ENCODE results near the gene CACNB4.

The CACNB4 gene

DNA sequence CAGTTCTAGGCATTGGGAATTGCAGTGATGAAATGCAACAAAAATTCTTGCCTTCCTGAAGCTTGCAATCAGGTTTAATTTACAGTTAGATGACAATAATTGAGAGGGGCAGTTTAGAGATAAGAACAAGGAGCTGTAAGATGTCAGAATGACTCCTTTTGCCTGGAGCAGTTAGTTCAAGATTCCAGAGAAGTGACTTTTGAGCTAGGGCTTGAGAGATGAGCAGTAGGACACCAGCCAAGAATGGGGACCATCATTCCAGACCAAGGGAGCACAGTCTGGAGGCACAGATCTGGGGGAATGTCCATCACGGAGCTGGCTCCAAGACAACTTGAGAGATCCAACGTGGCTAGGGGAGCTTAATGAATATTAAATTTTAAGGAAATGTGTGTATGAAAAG is 26.8 kb downstream of the CACNB4 start:
- DNase-seq (ENCODE audit: low read depth, low spot score) = no peak
- H3K4me3 ChIP-seq (ENCODE audit: insufficient read length, low read depth) = no peak overlapping the region
- no peak overlapping the region for H3K9ac ChIP-seq (ENCODE audit: insufficient read length, low read depth)
- H3K9me3 ChIP-seq (ENCODE audit: insufficient read depth, low read length) = no peaks in the 10 kb centered on the region
- no peaks in the 10 kb centered on the region for H3K4me1 ChIP-seq (ENCODE audit: insufficient read depth, insufficient read length)
- H3K36me3 ChIP-seq (ENCODE audit: insufficient read depth, insufficient read length, low read length) = no peaks in the 10 kb centered on the region
- TF ChIP-seq YY1 (IDR thresholded peaks at IDR 0.05; ENCODE audit: insufficient read depth, insufficient read length) (no peak), ZNF274 (IDR thresholded peaks at IDR 0.05; ENCODE audit: low read depth, low read length) (no peak), SUZ12 (IDR thresholded peaks at IDR 0.05; ENCODE audit: extremely low read depth, insufficient read depth, insufficient read length) (no peak)
- H3K27me3 ChIP-seq (ENCODE audit: insufficient read depth, insufficient read length) = no peaks in the 10 kb centered on the region

DNA sequence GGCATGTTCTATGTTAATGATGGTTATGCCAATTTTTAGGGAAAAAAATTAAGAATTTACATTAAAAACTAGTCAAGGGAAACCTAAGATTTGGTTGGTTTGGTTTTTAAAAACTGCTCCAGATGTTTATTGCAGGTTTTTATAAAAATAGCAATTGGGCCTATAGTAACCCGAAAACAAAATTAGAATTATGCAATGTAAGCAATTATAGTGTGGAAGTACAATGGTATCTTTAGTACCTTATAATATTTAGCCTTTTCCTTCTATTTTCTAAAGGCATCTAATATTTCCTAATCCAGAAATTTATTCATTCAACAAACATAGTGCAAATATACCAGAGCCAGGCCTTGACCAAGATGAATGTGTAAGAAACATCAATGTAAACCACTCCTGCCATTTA is 27.3 kb downstream of the CACNB4 start:
- no peaks in the 10 kb centered on the region for H3K27me3 ChIP-seq (ENCODE audit: insufficient read depth, insufficient read length)

DNA sequence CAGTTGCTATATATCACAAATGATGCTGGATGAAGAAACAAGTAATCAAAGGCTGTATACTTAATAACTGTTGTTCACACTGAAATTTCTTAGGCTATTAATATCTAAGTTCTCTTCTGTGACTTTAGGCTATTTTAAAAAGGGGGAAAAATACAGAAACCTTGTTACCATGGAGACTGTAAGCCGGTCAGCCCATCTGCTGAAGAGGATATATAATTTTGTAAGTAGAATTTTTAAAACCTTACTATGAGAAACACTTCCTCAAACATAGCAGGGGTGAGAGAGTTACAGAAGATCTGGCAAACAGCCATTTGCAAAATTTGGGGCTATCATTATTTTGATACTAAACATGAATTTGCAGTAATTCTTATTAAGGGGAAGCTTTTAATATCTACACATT is 27.8 kb downstream of the CACNB4 start:
- no peaks in the 10 kb centered on the region for H3K27me3 ChIP-seq (ENCODE audit: insufficient read depth, insufficient read length)
- H3K4me1 ChIP-seq (ENCODE audit: insufficient read depth, insufficient read length) = no peaks in the 10 kb centered on the region
- no peaks in the 10 kb centered on the region for H3K9me3 ChIP-seq (ENCODE audit: insufficient read depth, low read length)
- TF ChIP-seq SUZ12 (IDR thresholded peaks at IDR 0.05; ENCODE audit: extremely low read depth, insufficient read depth, insufficient read length) (no peak), ZNF274 (IDR thresholded peaks at IDR 0.05; ENCODE audit: low read depth, low read length) (no peak), YY1 (IDR thresholded peaks at IDR 0.05; ENCODE audit: insufficient read depth, insufficient read length) (no peak)
- H3K36me3 ChIP-seq (ENCODE audit: insufficient read depth, insufficient read length, low read length) = no peaks in the 10 kb centered on the region
- DNase-seq (ENCODE audit: low read depth, low spot score) = no peak
- no peak overlapping the region for H3K9ac ChIP-seq (ENCODE audit: insufficient read length, low read depth)
- no peak overlapping the region for H3K4me3 ChIP-seq (ENCODE audit: insufficient read length, low read depth)

More for the DNA sequence above, 27.3 kb downstream of the CACNB4 start:
- Histone ChIP-seq H3K4me1 (ENCODE audit: insufficient read depth, insufficient read length) (no peaks in the 10 kb centered on the region), H3K9ac (ENCODE audit: insufficient read length, low read depth) (no peak overlapping the region), H3K9me3 (ENCODE audit: insufficient read depth, low read length) (no peaks in the 10 kb centered on the region), H3K36me3 (ENCODE audit: insufficient read depth, insufficient read length, low read length) (no peaks in the 10 kb centered on the region), H3K4me3 (ENCODE audit: insufficient read length, low read depth) (no peak overlapping the region)
- no peak for TF ChIP-seq SUZ12 (IDR thresholded peaks at IDR 0.05; ENCODE audit: extremely low read depth, insufficient read depth, insufficient read length)
- TF ChIP-seq YY1 (IDR thresholded peaks at IDR 0.05; ENCODE audit: insufficient read depth, insufficient read length) = no peak
- DNase-seq (ENCODE audit: low read depth, low spot score) = no peak

DNA sequence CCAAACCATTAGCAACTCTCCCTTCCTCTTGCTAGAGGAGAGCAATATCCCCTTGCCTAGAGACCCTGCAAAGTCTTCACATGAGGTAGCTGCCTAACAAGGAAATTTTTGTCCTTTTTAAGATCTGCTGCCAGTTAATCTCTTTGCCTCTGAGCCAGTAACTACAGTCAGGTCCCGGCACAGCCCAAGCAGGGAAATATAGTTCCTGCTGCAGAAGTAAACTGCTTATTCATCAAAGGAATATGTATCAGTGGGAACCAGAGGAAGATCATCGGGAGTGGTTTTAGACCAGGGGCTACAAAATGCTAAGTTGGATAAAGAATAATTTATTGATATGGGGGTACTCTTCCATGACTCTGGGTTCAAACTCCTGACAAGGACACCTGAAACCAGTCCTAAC is 30.6 kb downstream of the CACNB4 start:
- DNase-seq (ENCODE audit: low read depth, low spot score) = no peak
- Histone ChIP-seq H3K27me3 (ENCODE audit: insufficient read depth, insufficient read length) (no peaks in the 10 kb centered on the region), H3K9me3 (ENCODE audit: insufficient read depth, low read length) (no peaks in the 10 kb centered on the region; the same call in 1 of the 2 replicates), H3K36me3 (ENCODE audit: insufficient read depth, insufficient read length, low read length) (no peaks in the 10 kb centered on the region), H3K4me1 (ENCODE audit: insufficient read depth, insufficient read length) (no peaks in the 10 kb centered on the region), H3K9ac (ENCODE audit: insufficient read length, low read depth) (no peak overlapping the region), H3K4me3 (ENCODE audit: insufficient read length, low read depth) (no peak overlapping the region)
- TF ChIP-seq YY1 (IDR thresholded peaks at IDR 0.05; ENCODE audit: insufficient read depth, insufficient read length) (no peak), ZNF274 (IDR thresholded peaks at IDR 0.05; ENCODE audit: low read depth, low read length) (no peak), SUZ12 (IDR thresholded peaks at IDR 0.05; ENCODE audit: extremely low read depth, insufficient read depth, insufficient read length) (no peak)

DNA sequence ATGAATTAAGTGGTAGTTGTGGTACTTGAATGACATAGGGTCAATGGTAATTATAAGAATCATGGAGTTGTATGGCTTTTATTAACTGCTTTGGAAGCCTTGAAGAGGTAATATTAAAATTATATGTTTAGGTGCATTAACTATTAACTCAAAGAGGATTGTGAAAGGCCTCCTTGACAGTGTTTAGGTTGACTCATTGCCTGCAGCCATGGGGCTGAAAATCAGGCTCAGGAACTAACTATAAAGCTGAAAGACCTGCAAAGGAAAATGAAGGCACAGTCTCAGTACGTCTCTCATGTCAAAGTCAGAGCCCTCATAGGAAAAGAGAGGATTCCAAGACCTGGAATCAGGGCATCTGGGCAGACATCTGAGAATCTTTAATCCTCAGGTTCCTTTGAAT is 31.0 kb downstream of the CACNB4 start:
- TF ChIP-seq YY1 (IDR thresholded peaks at IDR 0.05; ENCODE audit: insufficient read depth, insufficient read length) = no peak
- no peak for TF ChIP-seq ZNF274 (IDR thresholded peaks at IDR 0.05; ENCODE audit: low read depth, low read length)
- no peak for TF ChIP-seq SUZ12 (IDR thresholded peaks at IDR 0.05; ENCODE audit: extremely low read depth, insufficient read depth, insufficient read length)
- no peaks in the 10 kb centered on the region for H3K27me3 ChIP-seq (ENCODE audit: insufficient read depth, insufficient read length)
- no peak overlapping the region for H3K4me3 ChIP-seq (ENCODE audit: insufficient read length, low read depth)
- no peak for DNase-seq (ENCODE audit: low read depth, low spot score)
- H3K9ac ChIP-seq (ENCODE audit: insufficient read length, low read depth) = no peak overlapping the region
- no peaks in the 10 kb centered on the region for H3K4me1 ChIP-seq (ENCODE audit: insufficient read depth, insufficient read length)
- no peaks in the 10 kb centered on the region; the same call in 1 of the 2 replicates for H3K9me3 ChIP-seq (ENCODE audit: insufficient read depth, low read length)
- no peaks in the 10 kb centered on the region for H3K36me3 ChIP-seq (ENCODE audit: insufficient read depth, insufficient read length, low read length)

DNA sequence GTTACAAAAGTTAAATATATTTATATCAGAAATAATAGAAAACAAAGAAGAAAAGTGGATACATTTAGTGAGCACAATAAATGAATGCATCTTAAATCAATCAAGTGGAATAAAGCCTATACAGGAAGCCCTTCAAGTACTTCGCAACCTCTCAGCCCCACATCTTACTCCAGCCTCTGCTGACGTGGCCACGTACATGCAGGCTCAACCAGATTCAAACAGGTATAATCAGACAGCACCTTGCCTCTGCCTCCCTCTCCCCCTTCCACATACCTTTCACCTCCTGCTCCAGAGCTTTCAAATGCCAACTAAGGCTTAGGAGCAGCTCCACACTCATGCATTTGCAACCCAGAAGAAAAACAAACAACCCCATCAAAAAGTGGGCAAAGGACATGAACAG is 32.9 kb downstream of the CACNB4 start:
- no peak for TF ChIP-seq YY1 (IDR thresholded peaks at IDR 0.05; ENCODE audit: insufficient read depth, insufficient read length)
- no peak for TF ChIP-seq ZNF274 (IDR thresholded peaks at IDR 0.05; ENCODE audit: low read depth, low read length)
- TF ChIP-seq SUZ12 (IDR thresholded peaks at IDR 0.05; ENCODE audit: extremely low read depth, insufficient read depth, insufficient read length) = no peak
- Histone ChIP-seq H3K36me3 (ENCODE audit: insufficient read depth, insufficient read length, low read length) (no peaks in the 10 kb centered on the region), H3K9me3 (ENCODE audit: insufficient read depth, low read length) (no peaks in the 10 kb centered on the region; the same call in 1 of the 2 replicates), H3K27me3 (ENCODE audit: insufficient read depth, insufficient read length) (no peaks in the 10 kb centered on the region), H3K4me3 (ENCODE audit: insufficient read length, low read depth) (no peak overlapping the region), H3K9ac (ENCODE audit: insufficient read length, low read depth) (no peak overlapping the region), H3K4me1 (ENCODE audit: insufficient read depth, insufficient read length) (no peaks in the 10 kb centered on the region)
- DNase-seq (ENCODE audit: low read depth, low spot score) = no peak

DNA sequence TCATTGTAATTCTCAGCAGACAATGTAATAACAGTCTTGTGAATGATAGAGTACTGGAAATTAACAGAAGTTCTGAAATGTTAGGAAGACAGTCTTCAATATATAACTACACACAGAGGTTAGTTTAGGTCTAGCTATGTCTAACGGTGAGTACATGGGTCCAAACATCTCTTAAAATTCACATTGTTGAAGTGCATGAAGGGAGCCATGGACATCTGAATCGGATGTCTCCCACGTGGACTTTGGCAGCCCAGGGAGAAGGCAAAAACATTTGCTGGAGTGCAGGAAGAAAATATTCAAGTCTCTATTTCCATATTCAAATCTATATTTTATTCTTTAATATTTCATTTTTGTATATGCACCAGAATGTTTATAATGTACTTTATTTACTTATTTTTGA is 34.8 kb downstream of the CACNB4 start:
- no peak overlapping the region for H3K4me3 ChIP-seq (ENCODE audit: insufficient read length, low read depth)
- no peaks in the 10 kb centered on the region for H3K27me3 ChIP-seq (ENCODE audit: insufficient read depth, insufficient read length)
- DNase-seq (ENCODE audit: low read depth, low spot score) = no peak
- H3K9ac ChIP-seq (ENCODE audit: insufficient read length, low read depth) = no peak overlapping the region
- TF ChIP-seq ZNF274 (IDR thresholded peaks at IDR 0.05; ENCODE audit: low read depth, low read length) (no peak), YY1 (IDR thresholded peaks at IDR 0.05; ENCODE audit: insufficient read depth, insufficient read length) (no peak), SUZ12 (IDR thresholded peaks at IDR 0.05; ENCODE audit: extremely low read depth, insufficient read depth, insufficient read length) (no peak)
- H3K4me1 ChIP-seq (ENCODE audit: insufficient read depth, insufficient read length) = no peaks in the 10 kb centered on the region
- H3K9me3 ChIP-seq (ENCODE audit: insufficient read depth, low read length) = peaks cover 4% of the 10 kb centered on the region; the same call in 1 of the 2 replicates
- no peaks in the 10 kb centered on the region for H3K36me3 ChIP-seq (ENCODE audit: insufficient read depth, insufficient read length, low read length)
